ENCODE measurements around the gene CDA. TPM values are rescaled to one million over a fixed set of nuclear protein-coding genes. Genes with fewer than 3 reads are reported as not detected.

Gene CDA
- total RNA-seq = 2.4 and 2.6 TPM in 2 replicates

- DNase-seq = no peak
These were observed at the start of gene CDA for GRCh38 chr1:20588634-20589225. Gene CDA, plus strand, starts transcription at chr1:20589097. Its CDS starts 33 bp downstream, at chr1:20589130.

- DNase-seq = no peak
These were observed 48.6 kb upstream of the CDA start for GRCh38 chr1:20540281-20540680.

DNA sequence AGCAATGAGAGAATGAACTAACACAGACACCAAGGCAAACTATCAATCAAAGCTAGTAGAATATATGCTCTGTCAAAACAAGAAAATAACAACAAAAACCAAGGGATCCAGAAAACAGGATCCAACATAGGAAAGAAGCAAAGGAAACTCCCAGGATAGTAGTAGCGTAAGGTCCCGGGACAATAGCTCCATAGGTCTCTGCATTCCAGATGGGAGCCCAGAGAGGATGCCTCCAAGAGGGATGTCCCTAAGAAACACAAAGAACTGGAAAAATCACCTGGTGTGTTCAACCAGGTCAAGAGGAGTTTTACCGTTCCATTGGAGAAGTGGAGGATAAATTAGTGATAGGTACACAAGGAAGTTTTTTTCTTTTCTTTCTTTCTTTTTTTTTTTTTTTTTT is 42.3 kb upstream of the CDA start:
- DNase-seq = no peak

- DNase-seq = no peak
These were observed 37.7 kb upstream of the CDA start for GRCh38 chr1:20551161-20551560.

GRCh38 chr1:20551945-20552727 is 36.8 kb upstream of the CDA start, which contains the start of gene FAM43B:
Gene FAM43B, plus strand, starts transcription at chr1:20552573. Its CDS starts 401 bp downstream, at chr1:20552974.
- DNase-seq = no peak

- DNase-seq = peak; percentile 21
These were observed 36.0 kb upstream of the CDA start for GRCh38 chr1:20552728-20553445.

DNA sequence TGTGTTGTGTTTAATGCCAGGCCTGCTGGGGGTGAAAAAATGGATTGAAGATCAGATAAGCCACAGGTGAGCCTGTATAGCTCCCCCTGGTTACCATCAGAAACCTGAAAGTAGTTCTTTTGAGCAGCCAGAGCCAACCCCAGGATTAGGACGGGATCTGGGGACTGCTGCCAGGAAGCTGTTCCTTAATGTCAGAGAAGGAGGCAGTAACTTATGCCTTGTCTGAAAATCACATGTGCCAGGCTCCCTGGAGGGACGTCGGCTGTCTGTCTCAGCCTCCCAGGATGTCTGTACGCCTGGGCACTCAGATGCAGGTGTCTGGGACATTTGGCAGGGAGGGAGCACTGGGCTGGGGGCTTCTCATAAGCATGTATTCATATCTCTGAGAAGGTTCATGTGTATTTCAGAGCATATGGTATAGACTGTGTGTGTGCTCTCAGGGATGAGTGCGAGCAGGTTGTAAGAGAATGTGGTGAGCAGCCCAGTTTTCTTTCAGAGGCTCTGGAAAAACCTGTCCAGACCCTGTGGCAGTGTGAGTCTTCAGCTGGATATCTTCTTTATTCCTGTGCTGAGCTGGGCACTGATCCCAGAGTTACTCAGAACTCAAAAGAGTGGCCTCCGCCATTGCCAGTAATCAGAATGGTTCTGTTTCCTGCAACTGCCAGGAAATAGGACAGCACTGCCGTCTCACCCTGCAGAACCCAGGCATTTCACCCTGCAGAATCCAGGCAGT is 33.7 kb upstream of the CDA start:
- no peak for DNase-seq

DNA sequence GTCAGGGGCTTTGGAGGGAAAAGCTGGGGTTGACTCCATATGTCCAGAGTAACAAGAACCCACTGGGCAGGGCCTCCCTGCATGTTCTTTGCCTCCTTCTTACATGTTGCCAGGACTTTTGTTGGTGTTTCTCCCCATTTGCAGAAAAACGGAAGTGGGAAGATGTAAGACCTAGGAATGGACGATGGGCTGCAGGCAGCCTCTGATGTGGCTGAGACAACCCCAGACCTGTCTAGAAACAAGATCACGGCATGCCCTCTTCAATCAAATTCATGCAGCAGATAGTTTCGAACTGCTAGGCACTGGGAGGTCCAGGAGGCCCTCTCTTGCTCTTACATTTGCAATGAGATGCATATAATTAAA is 33.2 kb upstream of the CDA start:
- DNase-seq = no peak

DNA sequence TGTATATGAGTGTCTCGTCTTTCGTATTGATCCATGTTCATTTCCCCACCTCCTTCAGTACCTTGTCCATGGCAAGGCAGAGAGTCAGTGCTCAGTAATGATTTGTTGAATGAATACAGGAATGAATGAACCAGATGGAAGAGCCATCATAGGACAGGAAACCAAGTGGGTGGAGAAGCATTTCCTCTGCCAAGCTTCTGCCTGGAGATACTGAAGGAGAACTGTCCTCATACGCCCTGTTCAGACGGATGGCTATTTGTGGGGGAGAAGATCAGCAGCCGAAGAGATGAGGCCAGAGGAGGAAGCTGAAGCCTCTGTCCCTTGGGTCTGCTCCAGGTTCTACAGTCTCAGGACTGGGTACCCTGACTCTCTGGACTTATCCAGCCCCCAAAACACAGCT is 30.7 kb upstream of the CDA start:
- no peak for DNase-seq

DNA sequence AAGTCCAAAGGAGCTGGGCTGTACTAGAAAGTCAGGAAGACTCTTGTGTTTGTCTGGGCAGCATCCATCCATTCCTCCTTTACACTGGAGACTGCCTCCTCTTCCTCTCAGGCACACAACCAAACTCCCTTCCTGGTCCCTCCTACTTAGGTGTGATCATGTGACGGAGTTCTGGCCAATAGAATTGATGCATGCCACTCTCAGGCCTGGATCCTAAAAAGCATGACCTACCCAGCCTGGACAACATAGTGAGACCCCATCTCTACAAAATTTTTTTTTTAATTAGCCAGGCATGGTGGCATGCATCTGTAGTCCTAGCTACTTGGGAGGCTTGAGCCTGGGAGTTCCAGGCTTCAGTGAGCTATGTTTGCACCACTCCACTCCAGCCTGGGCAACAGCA is 27.9 kb upstream of the CDA start:
- no peak for DNase-seq

DNA sequence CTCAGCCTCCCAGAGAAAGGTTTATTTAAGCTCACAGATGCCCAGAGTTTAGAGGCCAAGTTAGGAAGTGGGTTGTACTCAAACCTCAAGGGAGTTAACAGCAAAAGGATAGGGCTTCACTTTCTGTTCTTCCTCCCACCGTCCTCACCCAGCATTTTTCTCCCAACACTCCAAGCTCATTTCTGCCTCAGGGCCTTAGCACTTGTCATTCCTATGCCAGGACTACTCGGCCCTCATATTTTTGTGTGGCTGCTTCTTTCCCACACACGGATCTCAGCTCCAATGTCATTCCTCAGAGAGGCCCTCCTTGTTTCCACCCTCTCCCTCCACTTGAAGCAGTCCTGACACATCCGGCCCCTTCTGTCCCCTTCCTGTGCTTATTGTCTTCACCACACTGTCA is 23.7 kb upstream of the CDA start:
- no peak for DNase-seq

DNA sequence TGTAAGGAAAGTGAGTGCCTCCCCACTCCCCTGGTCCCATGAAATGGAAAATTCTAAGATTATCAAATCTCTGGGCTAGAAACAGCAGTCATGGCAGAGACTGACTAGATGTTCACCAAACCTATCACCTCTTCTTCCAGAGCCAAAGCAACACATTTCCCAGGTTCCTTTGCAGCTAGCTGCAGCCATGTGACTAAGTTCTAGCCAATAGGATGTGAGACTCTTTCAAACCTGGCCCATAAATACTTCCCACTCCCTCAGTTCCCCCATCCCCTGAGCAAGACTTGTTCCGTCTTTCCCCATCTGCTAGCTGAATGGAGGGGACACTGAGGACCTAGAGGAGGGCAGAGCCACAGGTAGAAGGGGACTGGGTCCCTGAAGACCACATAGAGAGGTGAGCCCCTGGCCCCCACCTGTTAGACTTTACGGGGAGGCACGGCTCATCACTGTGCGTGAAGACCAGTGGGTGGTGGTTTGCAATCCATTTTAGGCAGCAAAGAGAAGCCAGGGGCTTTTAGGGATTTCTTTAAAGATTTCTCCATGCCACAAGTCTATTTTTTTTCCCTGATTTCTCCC is 19.3 kb upstream of the CDA start:
- DNase-seq = no peak

DNA sequence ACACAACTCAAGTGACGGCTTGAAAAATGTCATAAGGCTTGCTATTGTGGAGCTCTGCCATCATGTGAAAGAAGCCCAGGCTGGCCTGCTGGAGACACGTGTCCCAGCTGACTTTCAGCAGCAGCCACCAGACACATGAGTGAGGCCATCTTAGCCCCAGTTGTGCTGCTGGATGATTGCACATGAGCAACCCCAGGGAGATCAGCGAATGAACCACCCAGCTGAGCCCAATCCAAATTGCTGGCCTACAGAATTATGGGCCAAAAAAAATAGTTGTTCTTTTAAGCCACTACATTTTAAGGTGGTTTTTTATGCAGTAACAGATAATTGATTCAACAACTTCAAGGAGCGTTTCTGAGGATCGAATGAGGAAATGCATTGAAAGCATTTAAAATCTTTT is 17.5 kb upstream of the CDA start:
- no peak for DNase-seq

DNA sequence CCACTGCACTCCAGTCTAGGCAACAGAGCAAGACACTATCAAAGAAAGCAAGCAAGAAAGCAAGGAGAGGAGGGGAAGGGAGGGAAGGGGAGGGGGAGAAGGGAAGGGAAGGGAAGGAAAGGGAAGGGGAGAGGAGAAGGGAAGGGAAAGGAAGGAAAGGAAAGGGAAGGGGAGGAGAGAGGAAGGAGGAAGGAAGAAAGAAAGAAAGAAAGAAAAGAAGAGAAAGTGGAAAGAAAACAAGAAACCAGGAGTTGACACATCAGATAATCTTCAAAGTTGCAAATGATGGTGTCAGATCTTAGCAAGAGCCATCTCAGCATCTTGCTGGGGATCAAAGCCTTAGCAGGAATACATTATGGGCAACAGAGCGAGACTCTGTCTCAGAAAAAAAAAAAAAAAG is 14.9 kb upstream of the CDA start:
- DNase-seq = no peak

DNA sequence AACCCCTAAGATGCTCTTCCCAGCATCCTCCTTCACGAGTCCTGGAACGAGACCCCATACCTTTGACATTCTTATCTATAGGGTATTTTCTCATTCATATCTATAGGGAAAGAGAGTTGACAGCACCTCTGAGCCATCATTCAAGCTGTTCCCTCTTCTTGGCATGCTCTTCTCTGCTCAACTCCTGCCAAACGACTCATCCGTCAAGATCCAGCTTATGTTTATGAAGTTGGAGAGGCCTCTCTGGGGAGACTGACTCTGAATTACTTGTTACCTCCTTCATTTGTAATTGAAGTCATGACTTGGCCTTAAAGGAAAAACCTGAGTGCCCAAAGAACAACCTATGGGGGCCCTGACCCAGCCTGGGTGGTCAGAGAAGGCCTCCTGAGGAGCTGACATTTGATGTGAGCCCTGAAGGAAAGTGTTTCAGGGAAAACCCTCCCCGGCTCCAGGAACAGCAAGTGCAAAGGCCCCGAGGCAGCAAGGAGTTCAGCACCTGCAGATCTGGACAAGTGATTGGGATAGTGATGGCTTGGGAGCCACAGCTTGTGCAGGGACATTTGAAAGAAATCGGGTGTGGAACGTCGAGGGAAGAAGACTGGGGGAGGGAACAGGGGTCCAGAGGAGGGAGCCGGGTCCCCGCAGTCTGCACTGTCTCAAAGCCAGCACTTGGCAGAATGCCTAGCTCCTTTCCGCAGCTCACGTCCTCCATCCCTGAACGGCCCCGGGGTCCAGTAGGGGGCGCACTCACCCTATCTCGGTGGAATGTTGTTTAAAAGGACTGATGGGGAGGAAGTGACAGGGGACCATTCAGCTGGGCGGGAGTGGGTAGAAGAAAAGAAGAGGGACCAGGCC is 14.0 kb upstream of the CDA start:
- peak; percentile 93 for DNase-seq

- no peak for DNase-seq
These were observed 13.2 kb upstream of the CDA start for GRCh38 chr1:20575541-20576336.

DNA sequence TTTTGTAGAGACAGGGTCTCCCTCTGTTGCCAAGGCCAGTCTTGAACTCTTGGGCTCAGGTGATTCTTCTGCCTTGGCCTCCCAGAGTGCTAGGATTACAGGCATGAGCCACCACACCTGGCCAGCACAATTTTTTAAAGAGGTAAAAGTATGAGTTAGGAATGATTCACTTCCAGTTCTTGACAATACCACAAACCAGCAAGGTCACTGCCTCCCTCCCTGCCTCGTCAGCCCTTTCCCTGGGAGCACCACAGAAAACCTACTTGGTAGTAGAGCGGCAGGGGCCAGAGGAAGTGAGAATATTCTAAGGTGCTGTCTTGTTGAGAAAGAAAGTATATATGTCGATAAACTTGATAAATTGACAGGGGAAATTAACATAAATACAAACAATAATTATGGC is 10.8 kb upstream of the CDA start:
- peak; percentile 37 for DNase-seq

DNA sequence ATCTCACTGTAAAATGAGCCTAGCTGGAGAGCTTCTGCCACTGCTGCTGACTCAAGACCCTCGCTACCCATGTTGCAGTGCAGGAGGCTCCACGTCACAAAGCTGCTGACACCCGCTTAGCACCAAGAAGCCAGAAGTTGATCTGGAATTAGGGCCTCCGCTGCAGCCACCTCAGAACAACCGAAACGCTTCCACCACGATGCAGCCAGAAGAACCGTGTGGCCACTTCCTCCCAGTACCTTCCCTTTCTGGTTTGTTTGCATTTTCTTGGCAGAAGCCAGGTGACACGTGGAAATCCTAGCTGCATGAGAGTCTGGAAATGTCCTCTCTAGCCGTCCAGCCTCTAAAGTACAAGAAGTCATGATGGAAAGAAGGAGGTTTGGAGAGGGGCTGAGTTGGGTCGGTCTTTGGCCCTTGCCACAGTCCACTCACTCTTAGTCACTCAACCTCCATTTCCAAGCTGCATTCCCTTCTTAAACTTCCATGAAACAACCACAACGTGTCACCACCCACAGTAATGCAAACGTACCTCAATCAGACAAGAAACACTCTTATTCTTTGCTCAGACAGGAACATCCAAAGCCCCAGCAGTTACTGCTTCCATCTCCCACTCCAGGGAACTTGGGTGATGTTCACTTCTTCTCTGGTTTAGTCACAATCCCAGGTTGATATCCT is 10.0 kb upstream of the CDA start:
- no peak for DNase-seq

GRCh38 chr1:20584890-20585289 is 4.0 kb upstream of the CDA start:
- no peak for DNase-seq

GRCh38 chr1:20586953-20587660 is 1.8 kb upstream of the CDA start:
- DNase-seq = no peak

Measured in dermis blood vessel endothelial cell (primary cell).